Panc1 (cell line): ENCODE measurements around the gene ZNRF3.

Experiments
- TF ChIP-seq, protein P1 (sequence below), 2 experiments: IDR thresholded peaks; 2 replicates each; pipeline ENCODE4 v1.6.1; 2011 to 2012; ENCODE audit warnings: low read depth in 2 of 2, control low read depth in 1 of 2, low read length in 1 of 2, mild to moderate bottlenecking in 1 of 2, moderate library complexity in 1 of 2; ENCODE audit not compliant: insufficient read depth in 1 of 2
- TF ChIP-seq, protein P2 (sequence below): fragments of 450-650 bp; IDR thresholded peaks from 2 replicates; pipeline ENCODE4 v1.5.1; 2017; ENCODE audit warnings: mild to moderate bottlenecking

DNA sequence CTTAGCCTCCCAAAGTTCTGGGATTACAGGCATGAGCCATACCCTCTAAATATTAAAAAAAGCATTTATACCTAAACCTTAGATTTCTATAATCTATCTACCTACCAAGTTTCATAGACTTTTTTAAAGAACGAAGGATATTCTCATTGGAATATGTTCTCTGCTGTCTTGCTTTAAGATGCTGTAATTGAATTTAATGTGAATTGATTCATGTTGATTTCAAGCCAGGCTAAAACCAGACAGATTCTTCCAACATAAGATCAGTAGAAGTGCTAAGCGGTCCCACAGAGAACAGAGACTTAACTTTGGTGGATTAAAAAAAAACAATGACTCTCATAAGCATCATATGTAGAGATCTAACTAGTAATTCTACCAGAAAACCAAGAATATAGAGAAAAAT is 203.6 kb downstream of the ZNRF3 start:
- TF ChIP-seq, protein P1, sequence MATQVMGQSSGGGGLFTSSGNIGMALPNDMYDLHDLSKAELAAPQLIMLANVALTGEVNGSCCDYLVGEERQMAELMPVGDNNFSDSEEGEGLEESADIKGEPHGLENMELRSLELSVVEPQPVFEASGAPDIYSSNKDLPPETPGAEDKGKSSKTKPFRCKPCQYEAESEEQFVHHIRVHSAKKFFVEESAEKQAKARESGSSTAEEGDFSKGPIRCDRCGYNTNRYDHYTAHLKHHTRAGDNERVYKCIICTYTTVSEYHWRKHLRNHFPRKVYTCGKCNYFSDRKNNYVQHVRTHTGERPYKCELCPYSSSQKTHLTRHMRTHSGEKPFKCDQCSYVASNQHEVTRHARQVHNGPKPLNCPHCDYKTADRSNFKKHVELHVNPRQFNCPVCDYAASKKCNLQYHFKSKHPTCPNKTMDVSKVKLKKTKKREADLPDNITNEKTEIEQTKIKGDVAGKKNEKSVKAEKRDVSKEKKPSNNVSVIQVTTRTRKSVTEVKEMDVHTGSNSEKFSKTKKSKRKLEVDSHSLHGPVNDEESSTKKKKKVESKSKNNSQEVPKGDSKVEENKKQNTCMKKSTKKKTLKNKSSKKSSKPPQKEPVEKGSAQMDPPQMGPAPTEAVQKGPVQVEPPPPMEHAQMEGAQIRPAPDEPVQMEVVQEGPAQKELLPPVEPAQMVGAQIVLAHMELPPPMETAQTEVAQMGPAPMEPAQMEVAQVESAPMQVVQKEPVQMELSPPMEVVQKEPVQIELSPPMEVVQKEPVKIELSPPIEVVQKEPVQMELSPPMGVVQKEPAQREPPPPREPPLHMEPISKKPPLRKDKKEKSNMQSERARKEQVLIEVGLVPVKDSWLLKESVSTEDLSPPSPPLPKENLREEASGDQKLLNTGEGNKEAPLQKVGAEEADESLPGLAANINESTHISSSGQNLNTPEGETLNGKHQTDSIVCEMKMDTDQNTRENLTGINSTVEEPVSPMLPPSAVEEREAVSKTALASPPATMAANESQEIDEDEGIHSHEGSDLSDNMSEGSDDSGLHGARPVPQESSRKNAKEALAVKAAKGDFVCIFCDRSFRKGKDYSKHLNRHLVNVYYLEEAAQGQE (IDR thresholded peaks at IDR 0.05; ENCODE audit: insufficient read depth in 1 of 2, low read depth in 2 of 2, low read length in 1 of 2) = no peak
- TF ChIP-seq, protein P2, sequence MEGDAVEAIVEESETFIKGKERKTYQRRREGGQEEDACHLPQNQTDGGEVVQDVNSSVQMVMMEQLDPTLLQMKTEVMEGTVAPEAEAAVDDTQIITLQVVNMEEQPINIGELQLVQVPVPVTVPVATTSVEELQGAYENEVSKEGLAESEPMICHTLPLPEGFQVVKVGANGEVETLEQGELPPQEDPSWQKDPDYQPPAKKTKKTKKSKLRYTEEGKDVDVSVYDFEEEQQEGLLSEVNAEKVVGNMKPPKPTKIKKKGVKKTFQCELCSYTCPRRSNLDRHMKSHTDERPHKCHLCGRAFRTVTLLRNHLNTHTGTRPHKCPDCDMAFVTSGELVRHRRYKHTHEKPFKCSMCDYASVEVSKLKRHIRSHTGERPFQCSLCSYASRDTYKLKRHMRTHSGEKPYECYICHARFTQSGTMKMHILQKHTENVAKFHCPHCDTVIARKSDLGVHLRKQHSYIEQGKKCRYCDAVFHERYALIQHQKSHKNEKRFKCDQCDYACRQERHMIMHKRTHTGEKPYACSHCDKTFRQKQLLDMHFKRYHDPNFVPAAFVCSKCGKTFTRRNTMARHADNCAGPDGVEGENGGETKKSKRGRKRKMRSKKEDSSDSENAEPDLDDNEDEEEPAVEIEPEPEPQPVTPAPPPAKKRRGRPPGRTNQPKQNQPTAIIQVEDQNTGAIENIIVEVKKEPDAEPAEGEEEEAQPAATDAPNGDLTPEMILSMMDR = no peak
